MCF 10A (cell line): ENCODE data around the gene THBD. TPM values are rescaled to one million over a fixed set of nuclear protein-coding genes. Genes with fewer than 3 reads are reported as not detected.

Experiments
- BruUV-seq: library from RNA; stranded (reverse); fragments of 400-500 nt; replicated peaks from 2 replicates; lab custom pipeline; 2021; lab: Mats Ljungman, UMichigan
- CTCF ChIA-PET: fragments of 300-600 bp; sonication (Branson Sonifier 250); formaldehyde crosslinking; extraction: SDS; loops from one replicate; lab custom pipeline; 2021; ENCODE audit warnings: antibody characterized with exemption, inconsistent platforms; lab: Yijun Ruan, JAX
- POLR2A ChIA-PET: fragments of 300-600, 350-650 bp; sonication (Branson Sonifier 250); formaldehyde crosslinking; extraction: SDS; loops from one replicate; lab custom pipeline; 2020; ENCODE audit warnings: antibody characterized with exemption, inconsistent platforms; lab: Yijun Ruan, JAX
- DNase-seq: peaks from one replicate; pipeline ENCODE4 v3.0.0-alpha.2; 2018; ENCODE audit not compliant: unreplicated experiment
- H3K27ac Mint-ChIP-seq: one replicate; pipeline ENCODE4 v1.8.0; 2022; ENCODE audit warnings: mild to moderate bottlenecking, low read depth, mixed read lengths; ENCODE audit not compliant: unreplicated experiment
- H3K27me3 Mint-ChIP-seq: one replicate; pipeline ENCODE4 v1.8.0; 2022; ENCODE audit warnings: mixed read lengths; ENCODE audit not compliant: insufficient read depth, unreplicated experiment
- H3K36me3 Mint-ChIP-seq: one replicate; pipeline ENCODE4 v1.8.0; 2022; ENCODE audit warnings: mild to moderate bottlenecking, moderate library complexity, mixed read lengths; ENCODE audit not compliant: insufficient read depth, unreplicated experiment
- H3K4me1 Mint-ChIP-seq: one replicate; pipeline ENCODE4 v1.8.0; 2022; ENCODE audit warnings: mixed read lengths; ENCODE audit not compliant: insufficient read depth, unreplicated experiment
- H3K4me3 Mint-ChIP-seq: one replicate; pipeline ENCODE4 v1.8.0; 2022; ENCODE audit warnings: mild to moderate bottlenecking, moderate library complexity, mixed read lengths; ENCODE audit not compliant: unreplicated experiment
- H3K9me3 Mint-ChIP-seq: one replicate; pipeline ENCODE4 v1.8.0; 2022; ENCODE audit warnings: mixed read lengths; ENCODE audit not compliant: unreplicated experiment
- CTCF ChIP-seq: fragments of 200-600 bp; IDR thresholded peaks from one replicate; pipeline ENCODE4 v1.8.0; 2022; ENCODE audit warnings: antibody characterized with exemption, mild to moderate bottlenecking; ENCODE audit not compliant: unreplicated experiment
- intact Hi-C: fragments of 100-400 bp; cut with micrococcal nuclease; formaldehyde crosslinking; loops from 2 replicates; pipeline ENCODE4 v1.14.1; 2022
- total RNA-seq: library from RNA; stranded (reverse); gene quantifications from 2 replicates; pipeline ENCODE4 v1.2.3, GENCODE V29; 2022

The THBD gene
- total RNA-seq, 1 experiment from 2014 or later, result 15.4 TPM

DNA sequence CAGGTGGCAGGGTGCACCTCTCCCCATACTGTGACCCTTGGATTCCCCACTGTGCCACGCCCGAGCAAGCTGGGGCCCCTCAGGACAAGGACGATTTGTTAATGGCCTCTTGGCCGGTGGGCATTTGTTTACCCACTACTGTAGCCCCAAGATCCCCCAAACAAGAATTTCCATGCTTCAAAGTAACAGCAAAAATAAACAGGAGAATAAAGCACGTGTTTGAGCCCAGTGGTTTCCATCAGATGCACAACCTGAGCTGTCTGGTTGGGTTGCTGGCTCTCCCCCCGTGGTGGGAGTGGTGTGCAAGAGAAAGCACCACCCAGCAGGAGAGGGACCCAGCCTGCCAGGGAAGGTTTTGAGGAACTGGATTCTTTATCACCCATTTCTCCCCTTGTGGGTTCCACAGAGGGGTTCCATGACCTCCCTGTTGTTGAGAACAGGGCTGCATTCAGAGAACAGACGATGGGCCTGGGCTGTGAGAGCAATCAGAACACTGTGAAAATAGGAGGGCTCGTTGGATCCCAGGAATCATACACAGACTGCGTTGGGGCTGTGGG, 31.9 kb upstream of the THBD start:
- H3K4me3 Mint-ChIP-seq, result no peak overlapping the region
- POLR2A ChIA-PET, result interaction anchor here (0.7 kb wide), 1 partner anchor 13 kb away, joined by 3 read pairs; no protein-coding TSS in a partner anchor
- TF ChIP-seq CTCF, result no peak

GRCh38 chr20:23080521-23080920, 31.0 kb upstream of the THBD start:
- no peak for DNase-seq
- Mint-ChIP-seq H3K27me3 (no peaks in the 10 kb centered on the region), H3K36me3 (no peaks in the 10 kb centered on the region), H3K4me3 (no peak overlapping the region), H3K9me3 (no peaks in the 10 kb centered on the region), H3K4me1 (peaks cover 18% of the 10 kb centered on the region), H3K27ac (no peak overlapping the region)
- ChIA-PET CTCF (interaction anchor here (0.7 to 0.8 kb wide), 2 partner anchors 26 to 53 kb away, joined by 3 read pairs; no protein-coding TSS in a partner anchor), POLR2A (interaction anchor here (0.7 to 0.9 kb wide), 2 partner anchors 14 to 20 kb away, joined by 3 to 5 read pairs; no protein-coding TSS in a partner anchor)
- BruUV-seq, result no TSS peak
- intact Hi-C loops, result no loop called here
- TF ChIP-seq CTCF, result no peak

More for the DNA sequence above, 31.9 kb upstream of the THBD start:
- Mint-ChIP-seq H3K4me1 (peaks cover 18% of the 10 kb centered on the region), H3K27me3 (no peaks in the 10 kb centered on the region), H3K36me3 (no peaks in the 10 kb centered on the region), H3K9me3 (no peaks in the 10 kb centered on the region), H3K27ac (no peak overlapping the region)
- intact Hi-C loops, result no loop called here
- CTCF ChIA-PET, result interaction anchor here (0.7 to 0.8 kb wide), 2 partner anchors 25 to 52 kb away, joined by 3 read pairs; no protein-coding TSS in a partner anchor
- no TSS peak for BruUV-seq
- no peak for DNase-seq

DNA sequence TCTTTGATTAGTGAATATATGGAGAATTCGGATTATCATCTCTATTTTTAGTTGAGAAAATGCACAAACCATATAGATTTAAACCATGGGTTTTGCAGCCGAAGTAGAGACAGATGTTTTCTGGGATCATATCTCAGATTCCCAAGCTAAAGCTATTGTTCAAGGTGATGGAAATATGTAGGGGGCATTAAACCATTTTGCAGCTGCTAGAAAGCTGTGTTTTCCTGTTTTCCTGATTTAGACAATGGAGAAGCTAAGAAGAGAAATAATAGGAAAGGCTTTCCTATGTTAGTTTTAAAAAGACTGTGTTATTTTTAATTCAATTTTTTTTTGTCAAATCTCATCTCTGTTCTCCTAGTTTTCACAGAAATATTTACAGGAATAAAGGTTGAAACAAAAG, 30.5 kb upstream of the THBD start:
- Mint-ChIP-seq H3K4me3 (no peak overlapping the region), H3K9me3 (no peaks in the 10 kb centered on the region), H3K4me1 (peaks cover 18% of the 10 kb centered on the region), H3K36me3 (no peaks in the 10 kb centered on the region), H3K27ac (no peak overlapping the region), H3K27me3 (no peaks in the 10 kb centered on the region)
- intact Hi-C loops, result no loop called here
- POLR2A ChIA-PET, result interaction anchor here (0.9 kb wide), 1 partner anchor 20 kb away, joined by 5 read pairs; no protein-coding TSS in a partner anchor
- no peak for DNase-seq
- BruUV-seq, result no TSS peak
- CTCF ChIA-PET, result interaction anchor here (0.6 to 2.3 kb wide), 4 partner anchors 14 to 228 kb away, joined by 3 to 16 read pairs (median 4); no protein-coding TSS in a partner anchor
- TF ChIP-seq CTCF, result no peak

GRCh38 chr20:23079016-23079351, 29.5 kb upstream of the THBD start:
- BruUV-seq, result no TSS peak
- H3K9me3 Mint-ChIP-seq, result no peaks in the 10 kb centered on the region
- H3K27me3 Mint-ChIP-seq, result no peaks in the 10 kb centered on the region
- no peak overlapping the region for H3K4me3 Mint-ChIP-seq
- no peak for TF ChIP-seq CTCF
- peaks cover 18% of the 10 kb centered on the region for H3K4me1 Mint-ChIP-seq
- no peak for DNase-seq
- ChIA-PET CTCF (interaction anchor here (0.6 to 2.3 kb wide), 5 partner anchors 11 to 123 kb away, joined by 3 to 16 read pairs (median 4); no protein-coding TSS in a partner anchor), POLR2A (interaction anchor here (0.8 kb wide), 1 partner anchor 59 kb away, joined by 5 read pairs; no protein-coding TSS in a partner anchor)
- no peak overlapping the region for H3K27ac Mint-ChIP-seq
- H3K36me3 Mint-ChIP-seq, result no peaks in the 10 kb centered on the region
- intact Hi-C loops, result no loop called here
